OCI-LY1 (cell line): ENCODE results near the gene RAPGEF1.

Experiments
- CTCF ChIP-seq: fragments of 200-600 bp; sonication (generic), shearing (Covaris generic); IDR thresholded peaks from 2 replicates; pipeline ENCODE4 v1.5.1; 2017; ENCODE audit warnings: mild to moderate bottlenecking, antibody characterized with exemption, low read length, moderate library complexity, mixed read lengths
- EZH2 ChIP-seq: fragments of 200-600 bp; sonication (generic), shearing (Covaris generic); IDR thresholded peaks from 2 replicates; pipeline ENCODE4 v1.8.0; 2017; ENCODE audit warnings: borderline replicate concordance, mixed run types, mild to moderate bottlenecking, antibody characterized with exemption, low read length, moderate library complexity, mixed read lengths

GRCh38 chr9:131669269-131670157, 70.4 kb downstream of the RAPGEF1 start:
- no peak for TF ChIP-seq EZH2
- TF ChIP-seq CTCF, result no peak
